HepG2 (cell line): Measurements from ENCODE around the gene SLC16A7. TPM values are rescaled to one million over a fixed set of nuclear protein-coding genes. Genes with fewer than 3 reads are reported as not detected.

Source experiments
- ATAC-seq: fragments of 200-7000 bp; cut with Tn5 transposase; 3 replicates; pipeline ENCODE4 v1.9.1; 2020; ENCODE audit warnings: mild to moderate bottlenecking, moderate library complexity
- BruUV-seq: library from RNA; stranded (reverse); fragments of 400-500 nt; replicated peaks from 2 replicates; lab custom pipeline; 2021; lab: Mats Ljungman, UMichigan
- CTCF ChIA-PET: fragments of 300-600 bp; formaldehyde crosslinking; extraction: SDS; loops from one replicate; lab custom pipeline; 2021; ENCODE audit warnings: low total read pairs, inconsistent platforms, low intra/inter-chr PET ratio; lab: Yijun Ruan, JAX
- POLR2A ChIA-PET: fragments of 350-600 bp; sonication (Branson Sonifier 250); formaldehyde crosslinking; loops from one replicate; lab custom pipeline; 2020; ENCODE audit warnings: antibody characterized with exemption, inconsistent platforms; lab: Yijun Ruan, JAX
- DNase-seq: peaks from one replicate; pipeline ENCODE4 v3.0.0-alpha.2; 2015; ENCODE audit warnings: low spot score
- FAIRE-seq: peaks from 3 replicates; lab custom pipeline; 2011; peaks lifted over from hg19 to GRCh38; lab: Jason Lieb, UNC
- H2AFZ ChIP-seq: one replicate; pipeline ENCODE4 v1.6.1; 2011; ENCODE audit warnings: low read length, inconsistent platforms
- H3K27ac ChIP-seq: fragments of 300-600 bp; 3 replicates; pipeline ENCODE4 v1.8.0; 2011; ENCODE audit warnings: mixed run types, mild to moderate bottlenecking, mixed read lengths, low read length, inconsistent platforms; ENCODE audit not compliant: insufficient read depth; ENCODE audit errors: extremely low read length
- H3K27me3 ChIP-seq, 2 experiments: fragments of 200-600 bp in 1 of 2; 2 replicates in 1 of 2; 3 replicates in 1 of 2; pipeline versions ENCODE4 v1.6.0 to v1.8.0; 2011; ENCODE audit warnings: low read length in 2 of 2, mild to moderate bottlenecking in 2 of 2, moderate library complexity in 2 of 2, inconsistent platforms in 1 of 2; ENCODE audit not compliant: insufficient read depth in 2 of 2, control insufficient read depth in 1 of 2
- H3K36me3 ChIP-seq, 2 experiments: fragments of 200-600 bp in 1 of 2; replicated peaks in 1 of 2; 2 replicates in 1 of 2; 3 replicates in 1 of 2; pipeline versions ENCODE4 v1.5.1 to v1.8.0; 2011; ENCODE audit warnings: low read length in 2 of 2, inconsistent platforms in 1 of 2; ENCODE audit not compliant: insufficient read depth in 2 of 2, control insufficient read depth in 1 of 2
- H3K4me1 ChIP-seq: 2 replicates; pipeline ENCODE4 v1.5.1; 2012; ENCODE audit warnings: low read length, inconsistent platforms; ENCODE audit not compliant: insufficient read depth
- H3K4me2 ChIP-seq: 2 replicates; pipeline ENCODE4 v1.6.0; 2011; ENCODE audit warnings: low read depth, low read length, inconsistent platforms
- H3K4me3 ChIP-seq, 3 experiments: fragments of 200-600 bp in 1 of 3; sonication (generic), shearing (Covaris generic) in 1 of 3; replicated peaks in 1 of 3; 2 replicates each; pipeline ENCODE4 v1.5.1; 2011 to 2016; ENCODE audit warnings: low read length in 3 of 3, inconsistent platforms in 2 of 3, low read depth in 2 of 3, mild to moderate bottlenecking in 2 of 3, control low read depth in 1 of 3, mixed read lengths in 1 of 3; ENCODE audit not compliant: insufficient read depth in 1 of 3
- H3K79me2 ChIP-seq: one replicate; pipeline ENCODE4 v1.6.1; 2011; ENCODE audit warnings: low read length, inconsistent platforms; ENCODE audit not compliant: insufficient read depth
- H3K9ac ChIP-seq: 2 replicates; pipeline ENCODE4 v1.6.0; 2011; ENCODE audit warnings: mild to moderate bottlenecking, low read depth, low read length, inconsistent platforms; ENCODE audit not compliant: insufficient read depth
- H3K9me3 ChIP-seq: 2 replicates; pipeline ENCODE4 v1.5.1; 2012; ENCODE audit warnings: mild to moderate bottlenecking, low read length
- H4K20me1 ChIP-seq: 2 replicates; pipeline ENCODE4 v1.6.0; 2011; ENCODE audit warnings: inconsistent platforms, mild to moderate bottlenecking, low read length, moderate library complexity; ENCODE audit not compliant: insufficient read depth
- ERF ChIP-seq: IDR thresholded peaks from 2 replicates; pipeline ENCODE4 v1.6.1; 2018; ENCODE audit warnings: missing biosample characterization, missing genetic modification reagents
- MAFF ChIP-seq: IDR thresholded peaks from 2 replicates; pipeline ENCODE4 v1.6.1; 2011; ENCODE audit warnings: low read depth, low read length, improper control_type of control experiment
- ZNF337 ChIP-seq: sonication (generic); formaldehyde crosslinking; IDR thresholded peaks from 2 replicates; pipeline ENCODE4 v1.5.1; 2020; ENCODE audit warnings: missing genetic modification reagents, low read depth, mild to moderate bottlenecking, borderline replicate concordance
- ZNF549 ChIP-seq: sonication (generic); formaldehyde crosslinking; IDR thresholded peaks from 2 replicates; pipeline ENCODE4 v1.5.0; 2020; ENCODE audit warnings: missing genetic modification reagents
- WGBS: methylation state at CpG from one replicate; pipeline ENCODE4 v1.1.6; 2017; ENCODE audit warnings: low lambda C conversion rate; 5-methylcytosine and 5-hydroxymethylcytosine counted together
- in situ Hi-C: cut with HindIII; loops from 2 replicates; pipeline ENCODE4 v1.10.0; 2017; ENCODE audit warnings: low pct_unique_long_range_greater_than_20kb; ENCODE audit not compliant: extremely low pct_ligation_motif_present
- intact Hi-C: fragments of 100-400 bp; cut with micrococcal nuclease; formaldehyde crosslinking; loops from one replicate; pipeline ENCODE4 v1.10.0; 2022; ENCODE audit not compliant: unreplicated experiment
- polyA plus RNA-seq, 8 experiments: library from polyadenylated mRNA; depleted of rRNA in 3 of 8; stranded (reverse) in 7 of 8; unstranded in 1 of 8; fragments of >200 nt; fragmentation: Illumina TruSeq in 4 of 8; extraction: Trizol in 4 of 8; gene quantifications; 2 replicates each; pipeline versions ENCODE4 v1.2.1 to v1.2.3, GENCODE V29; 2011 to 2016; ENCODE audit warnings: low read depth in 4 of 8, missing spikeins in 1 of 8, mixed read lengths in 1 of 8; ENCODE audit not compliant: insufficient read depth in 1 of 8
- total RNA-seq, 5 experiments: library from RNA; depleted of rRNA; stranded (reverse); fragments of >200 nt; fragmentation: Illumina TruSeq; extraction: Trizol; gene quantifications; 2 replicates each; pipeline ENCODE4 v1.2.3, GENCODE V29; 2016; ENCODE audit warnings: low read depth in 1 of 5
- TF ChIP-seq, protein P1 (sequence below): sonication (generic); formaldehyde crosslinking; IDR thresholded peaks from one replicate; pipeline ENCODE4 v1.5.1; 2020; ENCODE audit warnings: mild to moderate bottlenecking, missing genetic modification reagents; ENCODE audit errors: not compliant biosample characterization
- TF ChIP-seq, protein P2 (sequence below): sonication (generic); formaldehyde crosslinking; IDR thresholded peaks from 2 replicates; pipeline ENCODE4 v1.5.0; 2020; ENCODE audit warnings: mild to moderate bottlenecking, missing genetic modification reagents, moderate library complexity

The SLC16A7 gene
- total and polyA plus RNA-seq, 2 of the 13 experiments (the other 11 are each of a cell fraction or from before 2014, with no cell fraction given), result 1.3 to 1.6 TPM

DNA sequence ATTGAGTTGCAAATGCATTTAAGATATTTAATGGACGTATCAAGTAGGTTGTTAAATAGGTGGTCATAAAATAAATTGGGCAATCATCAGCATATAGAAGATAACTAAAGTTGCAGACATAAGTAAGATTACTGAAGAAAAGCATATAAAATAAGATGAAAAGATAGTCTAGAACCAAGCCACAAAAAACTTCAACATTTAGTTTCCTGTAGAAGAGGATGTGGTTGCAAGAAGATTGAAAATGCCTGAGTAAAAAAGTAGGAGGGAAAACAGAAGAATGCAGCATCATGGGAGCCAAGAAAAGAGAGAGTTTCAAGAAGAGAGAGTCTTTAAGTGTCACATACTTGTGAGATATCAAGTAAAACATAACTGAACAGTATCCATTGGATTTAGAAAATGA lies 17.6 kb upstream of the SLC16A7 start:
- Histone ChIP-seq H3K9me3 (no peaks in the 10 kb centered on the region), H3K4me1 (no peaks in the 10 kb centered on the region), H3K9ac (no peak overlapping the region), H3K4me3 (no peak overlapping the region), H2AFZ (no peak overlapping the region), H3K4me2 (no peak overlapping the region), H3K27me3 (no peaks in the 10 kb centered on the region), H3K36me3 (no peaks in the 10 kb centered on the region), H3K79me2 (no peaks in the 10 kb centered on the region), H3K27ac (no peak overlapping the region), H4K20me1 (no peaks in the 10 kb centered on the region)
- CTCF ChIA-PET, result no interaction called here
- WGBS, result 50% methylated on average over 1 of the region's 1 CpG
- BruUV-seq, result no TSS peak
- DNase-seq (no peak), ATAC-seq (no peak), FAIRE-seq (no peak)
- TF ChIP-seq ERF (CRISPR knock-in tag) (no peak), ZNF337 (CRISPR knock-in tag) (no peak), MAFF (no peak), ZNF549 (CRISPR knock-in tag) (no peak)
- TF ChIP-seq, protein P1, sequence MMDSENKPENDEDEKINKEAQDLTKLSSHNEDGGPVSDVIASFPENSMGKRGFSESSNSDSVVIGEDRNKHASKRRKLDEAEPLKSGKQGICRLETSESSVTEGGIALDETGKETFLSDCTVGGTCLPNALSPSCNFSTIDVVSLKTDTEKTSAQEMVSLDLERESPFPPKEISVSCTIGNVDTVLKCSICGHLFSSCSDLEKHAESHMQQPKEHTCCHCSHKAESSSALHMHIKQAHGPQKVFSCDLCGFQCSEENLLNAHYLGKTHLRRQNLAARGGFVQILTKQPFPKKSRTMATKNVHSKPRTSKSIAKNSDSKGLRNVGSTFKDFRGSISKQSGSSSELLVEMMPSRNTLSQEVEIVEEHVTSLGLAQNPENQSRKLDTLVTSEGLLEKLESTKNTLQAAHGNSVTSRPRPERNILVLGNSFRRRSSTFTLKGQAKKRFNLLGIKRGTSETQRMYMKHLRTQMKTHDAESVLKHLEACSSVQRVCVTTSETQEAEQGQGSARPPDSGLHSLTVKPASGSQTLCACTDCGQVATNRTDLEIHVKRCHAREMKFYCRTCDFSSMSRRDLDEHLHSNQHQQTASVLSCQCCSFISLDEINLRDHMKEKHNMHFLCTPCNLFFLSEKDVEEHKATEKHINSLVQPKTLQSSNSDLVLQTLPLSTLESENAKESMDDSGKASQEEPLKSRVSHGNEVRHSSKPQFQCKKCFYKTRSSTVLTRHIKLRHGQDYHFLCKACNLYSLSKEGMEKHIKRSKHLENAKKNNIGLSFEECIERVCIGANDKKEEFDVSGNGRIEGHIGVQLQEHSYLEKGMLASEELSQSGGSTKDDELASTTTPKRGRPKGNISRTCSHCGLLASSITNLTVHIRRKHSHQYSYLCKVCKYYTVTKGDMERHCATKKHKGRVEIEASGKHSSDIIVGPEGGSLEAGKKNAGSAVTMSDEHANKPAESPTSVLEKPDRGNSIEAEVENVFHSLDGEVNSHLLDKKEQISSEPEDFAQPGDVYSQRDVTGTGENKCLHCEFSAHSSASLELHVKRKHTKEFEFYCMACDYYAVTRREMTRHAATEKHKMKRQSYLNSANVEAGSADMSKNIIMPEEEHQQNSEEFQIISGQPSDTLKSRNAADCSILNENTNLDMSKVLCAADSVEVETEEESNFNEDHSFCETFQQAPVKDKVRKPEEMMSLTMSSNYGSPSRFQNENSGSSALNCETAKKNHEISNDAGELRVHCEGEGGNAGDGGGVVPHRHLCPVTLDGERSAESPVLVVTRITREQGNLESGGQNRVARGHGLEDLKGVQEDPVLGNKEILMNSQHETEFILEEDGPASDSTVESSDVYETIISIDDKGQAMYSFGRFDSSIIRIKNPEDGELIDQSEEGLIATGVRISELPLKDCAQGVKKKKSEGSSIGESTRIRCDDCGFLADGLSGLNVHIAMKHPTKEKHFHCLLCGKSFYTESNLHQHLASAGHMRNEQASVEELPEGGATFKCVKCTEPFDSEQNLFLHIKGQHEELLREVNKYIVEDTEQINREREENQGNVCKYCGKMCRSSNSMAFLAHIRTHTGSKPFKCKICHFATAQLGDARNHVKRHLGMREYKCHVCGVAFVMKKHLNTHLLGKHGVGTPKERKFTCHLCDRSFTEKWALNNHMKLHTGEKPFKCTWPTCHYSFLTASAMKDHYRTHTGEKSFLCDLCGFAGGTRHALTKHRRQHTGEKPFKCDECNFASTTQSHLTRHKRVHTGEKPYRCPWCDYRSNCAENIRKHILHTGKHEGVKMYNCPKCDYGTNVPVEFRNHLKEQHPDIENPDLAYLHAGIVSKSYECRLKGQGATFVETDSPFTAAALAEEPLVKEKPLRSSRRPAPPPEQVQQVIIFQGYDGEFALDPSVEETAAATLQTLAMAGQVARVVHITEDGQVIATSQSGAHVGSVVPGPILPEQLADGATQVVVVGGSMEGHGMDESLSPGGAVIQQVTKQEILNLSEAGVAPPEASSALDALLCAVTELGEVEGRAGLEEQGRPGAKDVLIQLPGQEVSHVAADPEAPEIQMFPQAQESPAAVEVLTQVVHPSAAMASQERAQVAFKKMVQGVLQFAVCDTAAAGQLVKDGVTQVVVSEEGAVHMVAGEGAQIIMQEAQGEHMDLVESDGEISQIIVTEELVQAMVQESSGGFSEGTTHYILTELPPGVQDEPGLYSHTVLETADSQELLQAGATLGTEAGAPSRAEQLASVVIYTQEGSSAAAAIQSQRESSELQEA, result no peak
- TF ChIP-seq, protein P2, sequence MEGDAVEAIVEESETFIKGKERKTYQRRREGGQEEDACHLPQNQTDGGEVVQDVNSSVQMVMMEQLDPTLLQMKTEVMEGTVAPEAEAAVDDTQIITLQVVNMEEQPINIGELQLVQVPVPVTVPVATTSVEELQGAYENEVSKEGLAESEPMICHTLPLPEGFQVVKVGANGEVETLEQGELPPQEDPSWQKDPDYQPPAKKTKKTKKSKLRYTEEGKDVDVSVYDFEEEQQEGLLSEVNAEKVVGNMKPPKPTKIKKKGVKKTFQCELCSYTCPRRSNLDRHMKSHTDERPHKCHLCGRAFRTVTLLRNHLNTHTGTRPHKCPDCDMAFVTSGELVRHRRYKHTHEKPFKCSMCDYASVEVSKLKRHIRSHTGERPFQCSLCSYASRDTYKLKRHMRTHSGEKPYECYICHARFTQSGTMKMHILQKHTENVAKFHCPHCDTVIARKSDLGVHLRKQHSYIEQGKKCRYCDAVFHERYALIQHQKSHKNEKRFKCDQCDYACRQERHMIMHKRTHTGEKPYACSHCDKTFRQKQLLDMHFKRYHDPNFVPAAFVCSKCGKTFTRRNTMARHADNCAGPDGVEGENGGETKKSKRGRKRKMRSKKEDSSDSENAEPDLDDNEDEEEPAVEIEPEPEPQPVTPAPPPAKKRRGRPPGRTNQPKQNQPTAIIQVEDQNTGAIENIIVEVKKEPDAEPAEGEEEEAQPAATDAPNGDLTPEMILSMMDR (CRISPR knock-in tag), result no peak
- in situ Hi-C loops, result no loop called here
- intact Hi-C loops, result no loop called here
- POLR2A ChIA-PET, result no interaction called here
